ENCODE data around the gene NPIPB8. TPM values are rescaled to one million over a fixed set of nuclear protein-coding genes. Genes with fewer than 3 reads are reported as not detected.

NPIPB8 gene
- total and polyA plus RNA-seq, 2 of the 13 experiments (the other 11 are each of a cell fraction or from before 2014, with no cell fraction given): 0.49 to 2.3 TPM

DNA sequence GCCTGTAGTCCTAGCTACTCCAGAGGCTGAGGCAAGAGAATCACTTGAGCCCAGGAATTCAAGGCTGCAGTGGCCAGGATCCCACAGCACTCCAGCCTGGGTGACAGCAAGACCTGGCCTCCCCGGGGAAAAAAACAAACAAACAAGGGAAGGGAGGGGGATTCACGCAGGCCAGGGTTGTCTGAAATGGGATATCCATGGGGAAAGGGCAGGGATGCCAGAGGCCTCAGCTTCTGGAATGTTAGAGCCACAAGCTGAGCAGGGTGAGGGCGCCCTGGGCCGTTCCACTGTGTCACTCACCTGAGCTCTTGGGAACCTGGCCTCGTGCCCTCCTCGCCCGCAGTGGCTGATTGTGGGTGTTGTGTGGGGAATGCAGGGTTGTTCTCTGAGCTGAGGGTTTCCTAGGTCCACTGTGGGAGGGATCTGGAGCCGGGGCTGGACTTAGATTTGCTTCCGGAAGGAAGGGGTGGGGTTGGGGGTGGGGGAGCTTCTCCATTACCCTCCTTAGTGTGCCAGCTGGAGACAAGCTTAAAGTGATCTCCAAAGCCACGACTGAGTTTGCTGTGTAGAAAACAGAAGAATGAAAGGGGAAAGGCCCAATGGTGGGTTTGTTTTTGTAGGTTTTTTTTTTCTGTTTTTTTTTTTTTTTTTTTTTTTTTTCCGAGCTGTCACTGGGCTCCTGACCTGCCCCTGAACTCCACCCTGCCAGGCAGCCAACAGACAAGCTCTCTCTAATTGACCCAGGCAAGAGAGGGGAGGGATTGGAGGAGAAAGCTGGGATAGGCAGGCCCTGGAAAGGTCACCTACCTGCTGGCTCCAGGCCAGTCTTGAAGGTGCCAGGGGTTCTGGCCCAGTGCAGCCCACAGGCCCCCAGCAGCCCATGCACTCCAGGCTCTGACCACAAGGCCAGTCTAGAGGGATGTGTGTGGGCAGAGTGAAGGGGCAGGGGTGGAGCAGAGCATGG is 28.0 kb upstream of the NPIPB8 start, which contains the start of gene SULT1A1 (continued):
- TF ChIP-seq, protein P1, sequence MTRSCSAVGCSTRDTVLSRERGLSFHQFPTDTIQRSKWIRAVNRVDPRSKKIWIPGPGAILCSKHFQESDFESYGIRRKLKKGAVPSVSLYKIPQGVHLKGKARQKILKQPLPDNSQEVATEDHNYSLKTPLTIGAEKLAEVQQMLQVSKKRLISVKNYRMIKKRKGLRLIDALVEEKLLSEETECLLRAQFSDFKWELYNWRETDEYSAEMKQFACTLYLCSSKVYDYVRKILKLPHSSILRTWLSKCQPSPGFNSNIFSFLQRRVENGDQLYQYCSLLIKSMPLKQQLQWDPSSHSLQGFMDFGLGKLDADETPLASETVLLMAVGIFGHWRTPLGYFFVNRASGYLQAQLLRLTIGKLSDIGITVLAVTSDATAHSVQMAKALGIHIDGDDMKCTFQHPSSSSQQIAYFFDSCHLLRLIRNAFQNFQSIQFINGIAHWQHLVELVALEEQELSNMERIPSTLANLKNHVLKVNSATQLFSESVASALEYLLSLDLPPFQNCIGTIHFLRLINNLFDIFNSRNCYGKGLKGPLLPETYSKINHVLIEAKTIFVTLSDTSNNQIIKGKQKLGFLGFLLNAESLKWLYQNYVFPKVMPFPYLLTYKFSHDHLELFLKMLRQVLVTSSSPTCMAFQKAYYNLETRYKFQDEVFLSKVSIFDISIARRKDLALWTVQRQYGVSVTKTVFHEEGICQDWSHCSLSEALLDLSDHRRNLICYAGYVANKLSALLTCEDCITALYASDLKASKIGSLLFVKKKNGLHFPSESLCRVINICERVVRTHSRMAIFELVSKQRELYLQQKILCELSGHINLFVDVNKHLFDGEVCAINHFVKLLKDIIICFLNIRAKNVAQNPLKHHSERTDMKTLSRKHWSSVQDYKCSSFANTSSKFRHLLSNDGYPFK (CRISPR knock-in tag; IDR thresholded peaks at IDR 0.05; ENCODE audit: borderline replicate concordance): peak; percentile 34; the same call in 1 of the 2 replicates
- TF ChIP-seq MED8 (CRISPR knock-in tag; IDR thresholded peaks at IDR 0.05; ENCODE audit: insufficient replicate concordance) (peak; percentile 33), ZNF33A (CRISPR knock-in tag; IDR thresholded peaks at IDR 0.05; ENCODE audit: borderline replicate concordance) (0 out of 2 replicates have a peak, but pooled peaks have one; percentile 66), RFX3 (CRISPR knock-in tag; IDR thresholded peaks at IDR 0.05) (peak; percentile 23; the same call in 1 of the 2 replicates), SIN3A (IDR thresholded peaks at IDR 0.05; ENCODE audit: borderline replicate concordance, low read depth, low read length) (peak; percentile 77; the same call in 1 of the 2 replicates), ZNF382 (CRISPR knock-in tag; IDR thresholded peaks at IDR 0.05; ENCODE audit: borderline replicate concordance) (no peak), SNAI1 (CRISPR knock-in tag; IDR thresholded peaks at IDR 0.05; ENCODE audit: borderline replicate concordance) (no peak), GZF1 (CRISPR knock-in tag; IDR thresholded peaks at IDR 0.05) (0 out of 2 replicates have a peak, but pooled peaks have one; percentile 44), ZBTB8A (CRISPR knock-in tag; IDR thresholded peaks at IDR 0.05; ENCODE audit: borderline replicate concordance, low read depth) (no peak), NFKB2 (CRISPR knock-in tag; IDR thresholded peaks at IDR 0.05; ENCODE audit: borderline replicate concordance) (no peak; the same call in 1 of the 2 replicates), RNF2 (conservative IDR thresholded peaks at IDR 0.05; ENCODE audit: low read depth) (no peak), ZNF207 (IDR thresholded peaks at IDR 0.05; ENCODE audit: borderline replicate concordance) (no peak)
- TF ChIP-seq, protein P2, sequence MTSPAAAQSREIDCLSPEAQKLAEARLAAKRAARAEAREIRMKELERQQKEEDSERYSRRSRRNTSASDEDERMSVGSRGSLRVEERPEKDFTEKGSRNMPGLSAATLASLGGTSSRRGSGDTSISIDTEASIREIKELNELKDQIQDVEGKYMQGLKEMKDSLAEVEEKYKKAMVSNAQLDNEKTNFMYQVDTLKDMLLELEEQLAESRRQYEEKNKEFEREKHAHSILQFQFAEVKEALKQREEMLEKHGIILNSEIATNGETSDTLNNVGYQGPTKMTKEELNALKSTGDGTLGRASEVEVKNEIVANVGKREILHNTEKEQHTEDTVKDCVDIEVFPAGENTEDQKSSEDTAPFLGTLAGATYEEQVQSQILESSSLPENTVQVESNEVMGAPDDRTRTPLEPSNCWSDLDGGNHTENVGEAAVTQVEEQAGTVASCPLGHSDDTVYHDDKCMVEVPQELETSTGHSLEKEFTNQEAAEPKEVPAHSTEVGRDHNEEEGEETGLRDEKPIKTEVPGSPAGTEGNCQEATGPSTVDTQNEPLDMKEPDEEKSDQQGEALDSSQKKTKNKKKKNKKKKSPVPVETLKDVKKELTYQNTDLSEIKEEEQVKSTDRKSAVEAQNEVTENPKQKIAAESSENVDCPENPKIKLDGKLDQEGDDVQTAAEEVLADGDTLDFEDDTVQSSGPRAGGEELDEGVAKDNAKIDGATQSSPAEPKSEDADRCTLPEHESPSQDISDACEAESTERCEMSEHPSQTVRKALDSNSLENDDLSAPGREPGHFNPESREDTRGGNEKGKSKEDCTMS (CRISPR knock-in tag; conservative IDR thresholded peaks at IDR 0.05): no peak
- TF ChIP-seq, protein P3, sequence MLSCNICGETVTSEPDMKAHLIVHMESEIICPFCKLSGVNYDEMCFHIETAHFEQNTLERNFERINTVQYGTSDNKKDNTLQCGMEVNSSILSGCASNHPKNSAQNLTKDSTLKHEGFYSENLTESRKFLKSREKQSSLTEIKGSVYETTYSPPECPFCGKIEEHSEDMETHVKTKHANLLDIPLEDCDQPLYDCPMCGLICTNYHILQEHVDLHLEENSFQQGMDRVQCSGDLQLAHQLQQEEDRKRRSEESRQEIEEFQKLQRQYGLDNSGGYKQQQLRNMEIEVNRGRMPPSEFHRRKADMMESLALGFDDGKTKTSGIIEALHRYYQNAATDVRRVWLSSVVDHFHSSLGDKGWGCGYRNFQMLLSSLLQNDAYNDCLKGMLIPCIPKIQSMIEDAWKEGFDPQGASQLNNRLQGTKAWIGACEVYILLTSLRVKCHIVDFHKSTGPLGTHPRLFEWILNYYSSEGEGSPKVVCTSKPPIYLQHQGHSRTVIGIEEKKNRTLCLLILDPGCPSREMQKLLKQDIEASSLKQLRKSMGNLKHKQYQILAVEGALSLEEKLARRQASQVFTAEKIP (CRISPR knock-in tag; IDR thresholded peaks at IDR 0.05; ENCODE audit: borderline replicate concordance): no peak
- TF ChIP-seq, protein P4, sequence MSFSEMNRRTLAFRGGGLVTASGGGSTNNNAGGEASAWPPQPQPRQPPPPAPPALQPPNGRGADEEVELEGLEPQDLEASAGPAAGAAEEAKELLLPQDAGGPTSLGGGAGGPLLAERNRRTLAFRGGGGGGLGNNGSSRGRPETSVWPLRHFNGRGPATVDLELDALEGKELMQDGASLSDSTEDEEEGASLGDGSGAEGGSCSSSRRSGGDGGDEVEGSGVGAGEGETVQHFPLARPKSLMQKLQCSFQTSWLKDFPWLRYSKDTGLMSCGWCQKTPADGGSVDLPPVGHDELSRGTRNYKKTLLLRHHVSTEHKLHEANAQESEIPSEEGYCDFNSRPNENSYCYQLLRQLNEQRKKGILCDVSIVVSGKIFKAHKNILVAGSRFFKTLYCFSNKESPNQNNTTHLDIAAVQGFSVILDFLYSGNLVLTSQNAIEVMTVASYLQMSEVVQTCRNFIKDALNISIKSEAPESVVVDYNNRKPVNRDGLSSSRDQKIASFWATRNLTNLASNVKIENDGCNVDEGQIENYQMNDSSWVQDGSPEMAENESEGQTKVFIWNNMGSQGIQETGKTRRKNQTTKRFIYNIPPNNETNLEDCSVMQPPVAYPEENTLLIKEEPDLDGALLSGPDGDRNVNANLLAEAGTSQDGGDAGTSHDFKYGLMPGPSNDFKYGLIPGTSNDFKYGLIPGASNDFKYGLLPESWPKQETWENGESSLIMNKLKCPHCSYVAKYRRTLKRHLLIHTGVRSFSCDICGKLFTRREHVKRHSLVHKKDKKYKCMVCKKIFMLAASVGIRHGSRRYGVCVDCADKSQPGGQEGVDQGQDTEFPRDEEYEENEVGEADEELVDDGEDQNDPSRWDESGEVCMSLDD (CRISPR knock-in tag; IDR thresholded peaks at IDR 0.05; ENCODE audit: borderline replicate concordance): no peak

Measured in HepG2 (cell line).